Keratinocyte (primary cell): ENCODE results near the gene MGAT5. TPM values are rescaled to one million over a fixed set of nuclear protein-coding genes. Genes with fewer than 3 reads are reported as not detected.

ENCODE experiments used
- DNase-seq: peaks from one replicate; pipeline ENCODE4 v3.0.0-alpha.2; 2011; ENCODE audit warnings: low read depth, missing footprints, low spot score
- FAIRE-seq: peaks from 2 replicates; lab custom pipeline; 2011; peaks lifted over from hg19 to GRCh38; lab: Jason Lieb, UNC
- H2AFZ ChIP-seq: 2 replicates; pipeline ENCODE4 v1.6.0; 2012; ENCODE audit warnings: low read length, control low read depth, inconsistent platforms; ENCODE audit not compliant: control insufficient read depth
- H3K27ac ChIP-seq: 2 replicates; pipeline ENCODE4 v1.5.1; 2011; ENCODE audit warnings: low read length; ENCODE audit not compliant: control insufficient read depth, insufficient read depth
- H3K27me3 ChIP-seq: 3 replicates; pipeline ENCODE4 v1.6.0; 2011; ENCODE audit warnings: low read length; ENCODE audit not compliant: control insufficient read depth, insufficient read depth; ENCODE audit errors: extremely low read depth
- H3K36me3 ChIP-seq, 2 experiments: 2 replicates in 1 of 2; 3 replicates in 1 of 2; pipeline ENCODE4 v1.5.1; 2011; ENCODE audit warnings: low read length in 2 of 2, mild to moderate bottlenecking in 1 of 2; ENCODE audit not compliant: control insufficient read depth in 2 of 2, insufficient read depth in 2 of 2; ENCODE audit errors: extremely low read depth in 1 of 2
- H3K4me1 ChIP-seq: 3 replicates; pipeline ENCODE4 v1.5.1; 2011; ENCODE audit warnings: low read length; ENCODE audit not compliant: control insufficient read depth, insufficient read depth; ENCODE audit errors: extremely low read depth
- H3K4me2 ChIP-seq: 3 replicates; pipeline ENCODE4 v1.6.0; 2011; ENCODE audit warnings: low read depth, low read length; ENCODE audit not compliant: control insufficient read depth, insufficient read depth; ENCODE audit errors: extremely low read depth
- H3K4me3 ChIP-seq, 3 experiments: fragments of 200-600 bp in 1 of 3; sonication (generic) in 1 of 3; 2 replicates in 2 of 3; 3 replicates in 1 of 3; pipeline ENCODE4 v1.5.1; 2011 to 2016; ENCODE audit warnings: low read length in 3 of 3, mild to moderate bottlenecking in 3 of 3, control low read depth in 2 of 3, inconsistent platforms in 1 of 3, low read depth in 1 of 3, mixed read lengths in 1 of 3, mixed run types in 1 of 3, moderate library complexity in 1 of 3; ENCODE audit not compliant: control insufficient read depth in 2 of 3, insufficient read depth in 2 of 3; ENCODE audit errors: extremely low read depth in 1 of 3
- H3K79me2 ChIP-seq: 2 replicates; pipeline ENCODE4 v1.6.0; 2012; ENCODE audit warnings: low read length; ENCODE audit not compliant: control insufficient read depth, insufficient read depth
- H3K9ac ChIP-seq: 3 replicates; pipeline ENCODE4 v1.6.0; 2011; ENCODE audit warnings: low read length; ENCODE audit not compliant: control insufficient read depth, insufficient read depth; ENCODE audit errors: extremely low read depth
- H3K9me1 ChIP-seq: 3 replicates; pipeline ENCODE4 v1.6.0; 2011; ENCODE audit warnings: low read length; ENCODE audit not compliant: control insufficient read depth, insufficient read depth; ENCODE audit errors: extremely low read depth
- H3K9me3 ChIP-seq: 2 replicates; pipeline ENCODE4 v1.5.1; 2012; ENCODE audit warnings: low read depth, low read length; ENCODE audit not compliant: control insufficient read depth
- H4K20me1 ChIP-seq: 3 replicates; pipeline ENCODE4 v1.6.0; 2011; ENCODE audit warnings: low read length; ENCODE audit not compliant: control insufficient read depth, insufficient read depth; ENCODE audit errors: extremely low read depth
- CTCF ChIP-seq, 3 experiments: IDR thresholded peaks in 1 of 3; conservative IDR thresholded peaks in 1 of 3; optimal IDR thresholded peaks in 1 of 3; 2 replicates in 2 of 3; 3 replicates in 1 of 3; pipeline versions ENCODE3 to v1.5.1; 2011; ENCODE audit warnings: low read length in 3 of 3, mild to moderate bottlenecking in 3 of 3, moderate library complexity in 2 of 3, control low read depth in 1 of 3, inconsistent platforms in 1 of 3; ENCODE audit not compliant: insufficient read depth in 2 of 3; ENCODE audit errors: extremely low read depth in 1 of 3
- EZH2 ChIP-seq: IDR thresholded peaks from one replicate; pipeline ENCODE4 v1.6.1; 2012; ENCODE audit warnings: inconsistent platforms, mild to moderate bottlenecking, low read length, moderate library complexity
- dilution Hi-C: fragments of 300-500 bp; cut with MboI; formaldehyde crosslinking; loops from one replicate; pipeline ENCODE4 v1.7.0; 2020; ENCODE audit warnings: low sequenced_read_pairs; ENCODE audit not compliant: extremely low pct_ligation_motif_present
- polyA plus RNA-seq, 5 experiments: library from polyadenylated mRNA; depleted of rRNA in 3 of 5; stranded (reverse) in 3 of 5; stranded (forward) in 1 of 5; unstranded in 1 of 5; fragments of >200 nt; gene quantifications; 1 replicate in 1 of 5; 2 replicates in 3 of 5; 3 replicates in 1 of 5; pipeline versions ENCODE4 v1.2.1 to v1.2.3, GENCODE V29; 2011 to 2012; ENCODE audit warnings: missing spikeins in 2 of 5, low read depth in 1 of 5, low replicate concordance in 1 of 5

The MGAT5 gene
- polyA plus RNA-seq, 1 donor (not counting 4 experiments of a cell fraction or from before 2014, with no cell fraction given), result 23.0 TPM

GRCh38 chr2:134460583-134460998 lies 206.7 kb downstream of the MGAT5 start:
- dilution Hi-C loops, result no loop called here
- H3K4me2 ChIP-seq, result peak overlapping the region; percentile 46
- FAIRE-seq (no peak), DNase-seq (peak; percentile 19)
- H3K27ac ChIP-seq, result no peak overlapping the region
- no peaks in the 10 kb centered on the region for H3K36me3 ChIP-seq
- no peaks in the 10 kb centered on the region for H3K79me2 ChIP-seq
- H3K9ac ChIP-seq, result no peak overlapping the region
- H3K27me3 ChIP-seq, result peaks cover 4% of the 10 kb centered on the region
- H3K9me1 ChIP-seq, result no peaks in the 10 kb centered on the region
- no peak overlapping the region for H3K4me3 ChIP-seq
- H3K9me3 ChIP-seq, result no peaks in the 10 kb centered on the region
- TF ChIP-seq CTCF (optimal IDR thresholded peaks at IDR 0.05 in 1 of 3, IDR thresholded peaks at IDR 0.05 in 1 of 3, conservative IDR thresholded peaks at IDR 0.05 in 1 of 3; ENCODE audit: extremely low read depth in 1 of 3, insufficient read depth in 2 of 3, low read length in 3 of 3), result peak; percentile 72 to 92 (median 83)
- TF ChIP-seq EZH2, result no peak
- H4K20me1 ChIP-seq, result no peaks in the 10 kb centered on the region
- H2AFZ ChIP-seq, result peak overlapping the region; percentile 34
- H3K4me1 ChIP-seq, result peaks cover 8% of the 10 kb centered on the region

- Histone ChIP-seq H3K9ac (no peak overlapping the region), H3K4me2 (no peak overlapping the region), H3K4me3 (no peak overlapping the region), H3K9me1 (no peaks in the 10 kb centered on the region), H3K27ac (no peak overlapping the region), H3K4me1 (peaks cover 8% of the 10 kb centered on the region), H3K36me3 (no peaks in the 10 kb centered on the region), H3K27me3 (peaks cover 4% of the 10 kb centered on the region), H3K9me3 (no peaks in the 10 kb centered on the region), H2AFZ (no peak overlapping the region), H3K79me2 (no peaks in the 10 kb centered on the region), H4K20me1 (no peaks in the 10 kb centered on the region)
- dilution Hi-C loops, result no loop called here
- no peak for TF ChIP-seq EZH2
- TF ChIP-seq CTCF (optimal IDR thresholded peaks at IDR 0.05 in 1 of 3, IDR thresholded peaks at IDR 0.05 in 1 of 3, conservative IDR thresholded peaks at IDR 0.05 in 1 of 3; ENCODE audit: extremely low read depth in 1 of 3, insufficient read depth in 2 of 3, low read length in 3 of 3), result no peak
- no peak for FAIRE-seq
- no peak for DNase-seq
Measured at GRCh38 chr2:134461511-134461910, 207.6 kb downstream of the MGAT5 start.
